RWPE2 (cell line): Measurements from ENCODE around the gene MLKL.

ENCODE experiments used
- ATAC-seq: fragments of 200-7000 bp; cut with Tn5 transposase; 3 replicates; pipeline ENCODE4 v1.9.1; 2021; ENCODE audit warnings: low read depth
- DNase-seq: peaks from one replicate; pipeline ENCODE4 v3.0.0-alpha.2; 2020; ENCODE audit warnings: low spot score
- H3K27ac ChIP-seq: fragments of 450-650 bp; 2 replicates; pipeline ENCODE4 v1.5.1; 2017; ENCODE audit warnings: mild to moderate bottlenecking; ENCODE audit not compliant: poor library complexity, severe bottlenecking
- H3K27me3 ChIP-seq: fragments of 250-450 bp; sonication (Bioruptor Pico); 2 replicates; pipeline ENCODE4 v1.5.1; 2021; ENCODE audit warnings: mild to moderate bottlenecking, moderate library complexity; ENCODE audit not compliant: insufficient read depth, poor library complexity, severe bottlenecking
- H3K36me3 ChIP-seq: fragments of 250-450 bp; sonication (Bioruptor Pico); 2 replicates; pipeline ENCODE4 v1.5.1; 2020; ENCODE audit warnings: low read depth, mild to moderate bottlenecking, moderate library complexity
- H3K4me1 ChIP-seq: fragments of 250-450 bp; sonication (Bioruptor Pico); 2 replicates; pipeline ENCODE4 v1.5.1; 2021; ENCODE audit warnings: mild to moderate bottlenecking, moderate library complexity; ENCODE audit not compliant: insufficient read depth, poor library complexity, severe bottlenecking
- H3K4me3 ChIP-seq: fragments of 250-450 bp; sonication (Bioruptor Pico); 2 replicates; pipeline ENCODE4 v1.5.1; 2021; ENCODE audit warnings: mild to moderate bottlenecking, moderate library complexity; ENCODE audit not compliant: severe bottlenecking
- H3K9me3 ChIP-seq: fragments of 250-450 bp; sonication (Bioruptor Pico); 2 replicates; pipeline ENCODE4 v1.5.1; 2021; ENCODE audit warnings: mild to moderate bottlenecking, moderate library complexity; ENCODE audit not compliant: severe bottlenecking
- TF ChIP-seq, protein P1 (sequence below): fragments of 450-650 bp; IDR thresholded peaks from one replicate; pipeline ENCODE4 v1.5.1; 2017; ENCODE audit warnings: mild to moderate bottlenecking, moderate library complexity; ENCODE audit not compliant: poor library complexity, severe bottlenecking

Gene MLKL

DNA sequence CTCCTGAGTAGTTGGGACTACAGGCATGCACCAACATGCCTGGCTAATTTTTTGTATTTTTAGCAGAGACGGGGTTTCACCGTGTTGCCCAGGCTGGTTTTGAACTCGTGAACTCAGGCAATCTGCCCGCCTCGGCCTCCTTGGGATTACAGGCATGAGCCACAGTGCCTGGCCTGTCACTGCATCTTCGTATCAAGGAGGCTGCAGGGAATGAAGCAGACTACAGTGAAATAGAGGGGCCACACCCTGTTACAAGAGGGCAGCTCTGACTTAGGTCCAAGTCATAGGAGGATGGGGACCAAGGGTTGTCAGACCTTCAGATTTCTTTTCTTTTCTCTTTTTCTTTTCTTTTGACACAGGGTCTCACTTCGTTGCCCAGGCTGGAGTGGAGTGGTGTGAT is 45.3 kb upstream of the MLKL start:
- no peak overlapping the region for H3K4me3 ChIP-seq
- ATAC-seq (no peak), DNase-seq (no peak)
- TF ChIP-seq, protein P1, sequence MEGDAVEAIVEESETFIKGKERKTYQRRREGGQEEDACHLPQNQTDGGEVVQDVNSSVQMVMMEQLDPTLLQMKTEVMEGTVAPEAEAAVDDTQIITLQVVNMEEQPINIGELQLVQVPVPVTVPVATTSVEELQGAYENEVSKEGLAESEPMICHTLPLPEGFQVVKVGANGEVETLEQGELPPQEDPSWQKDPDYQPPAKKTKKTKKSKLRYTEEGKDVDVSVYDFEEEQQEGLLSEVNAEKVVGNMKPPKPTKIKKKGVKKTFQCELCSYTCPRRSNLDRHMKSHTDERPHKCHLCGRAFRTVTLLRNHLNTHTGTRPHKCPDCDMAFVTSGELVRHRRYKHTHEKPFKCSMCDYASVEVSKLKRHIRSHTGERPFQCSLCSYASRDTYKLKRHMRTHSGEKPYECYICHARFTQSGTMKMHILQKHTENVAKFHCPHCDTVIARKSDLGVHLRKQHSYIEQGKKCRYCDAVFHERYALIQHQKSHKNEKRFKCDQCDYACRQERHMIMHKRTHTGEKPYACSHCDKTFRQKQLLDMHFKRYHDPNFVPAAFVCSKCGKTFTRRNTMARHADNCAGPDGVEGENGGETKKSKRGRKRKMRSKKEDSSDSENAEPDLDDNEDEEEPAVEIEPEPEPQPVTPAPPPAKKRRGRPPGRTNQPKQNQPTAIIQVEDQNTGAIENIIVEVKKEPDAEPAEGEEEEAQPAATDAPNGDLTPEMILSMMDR: no peak
- no peak overlapping the region for H3K27ac ChIP-seq
- no peaks in the 10 kb centered on the region for H3K27me3 ChIP-seq
- peaks cover 21% of the 10 kb centered on the region for H3K4me1 ChIP-seq
- no peaks in the 10 kb centered on the region for H3K9me3 ChIP-seq
- no peaks in the 10 kb centered on the region for H3K36me3 ChIP-seq

DNA sequence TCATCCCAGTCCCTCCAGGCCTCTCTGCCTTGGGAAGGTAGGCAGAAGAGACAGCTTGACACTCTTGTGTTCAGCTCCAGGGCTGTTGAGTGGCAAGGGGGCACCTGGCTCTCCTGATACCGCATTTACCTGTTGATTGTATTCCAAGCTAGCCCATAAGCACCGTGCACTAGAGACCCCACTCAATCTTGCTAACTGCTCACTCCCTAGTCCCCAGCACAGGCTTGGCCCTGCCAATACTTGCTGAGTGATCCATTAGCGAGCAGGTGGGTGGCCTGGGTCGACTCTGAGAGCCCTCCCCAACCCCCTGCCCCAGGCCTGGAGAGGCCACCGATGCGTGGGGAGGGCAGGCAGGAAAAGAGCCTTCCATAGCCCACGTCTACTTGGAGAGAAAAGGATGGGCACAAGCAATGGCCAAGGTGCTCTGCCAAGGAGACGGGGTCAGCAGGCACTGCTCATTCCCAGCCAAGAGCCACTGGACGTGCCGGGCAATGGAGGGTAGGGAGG is 44.5 kb upstream of the MLKL start:
- DNase-seq (no peak), ATAC-seq (no peak)
- TF ChIP-seq, protein P1: no peak
- no peaks in the 10 kb centered on the region for H3K9me3 ChIP-seq
- no peaks in the 10 kb centered on the region for H3K27me3 ChIP-seq
- no peaks in the 10 kb centered on the region for H3K36me3 ChIP-seq
- no peak overlapping the region for H3K4me3 ChIP-seq
- no peak overlapping the region for H3K27ac ChIP-seq
- peaks cover 25% of the 10 kb centered on the region for H3K4me1 ChIP-seq

DNA sequence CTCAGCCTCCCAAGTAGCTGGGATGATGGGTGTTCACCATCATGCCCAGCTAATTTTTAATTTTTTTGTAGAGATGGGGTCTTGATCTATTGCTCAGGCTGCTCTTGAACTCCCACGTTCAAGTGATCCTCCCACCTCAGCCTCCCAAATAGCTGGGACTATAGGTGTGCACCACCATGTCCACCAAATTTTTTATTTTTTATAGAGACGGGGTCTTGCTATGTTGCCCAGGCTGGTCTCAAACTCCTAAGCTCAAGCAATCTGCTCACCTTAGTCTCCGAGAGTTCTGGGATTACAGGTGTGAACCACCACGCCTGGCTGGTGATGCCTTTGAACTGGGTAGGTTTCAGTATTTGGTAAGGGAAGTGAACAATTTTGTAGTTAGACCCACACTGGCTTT is 43.9 kb upstream of the MLKL start:
- peaks cover 25% of the 10 kb centered on the region for H3K4me1 ChIP-seq
- no peak overlapping the region for H3K4me3 ChIP-seq
- TF ChIP-seq, protein P1: no peak
- peak overlapping the region; percentile 35 for H3K27ac ChIP-seq
- no peaks in the 10 kb centered on the region for H3K36me3 ChIP-seq
- no peaks in the 10 kb centered on the region for H3K9me3 ChIP-seq
- no peaks in the 10 kb centered on the region for H3K27me3 ChIP-seq
- DNase-seq (no peak), ATAC-seq (no peak)

DNA sequence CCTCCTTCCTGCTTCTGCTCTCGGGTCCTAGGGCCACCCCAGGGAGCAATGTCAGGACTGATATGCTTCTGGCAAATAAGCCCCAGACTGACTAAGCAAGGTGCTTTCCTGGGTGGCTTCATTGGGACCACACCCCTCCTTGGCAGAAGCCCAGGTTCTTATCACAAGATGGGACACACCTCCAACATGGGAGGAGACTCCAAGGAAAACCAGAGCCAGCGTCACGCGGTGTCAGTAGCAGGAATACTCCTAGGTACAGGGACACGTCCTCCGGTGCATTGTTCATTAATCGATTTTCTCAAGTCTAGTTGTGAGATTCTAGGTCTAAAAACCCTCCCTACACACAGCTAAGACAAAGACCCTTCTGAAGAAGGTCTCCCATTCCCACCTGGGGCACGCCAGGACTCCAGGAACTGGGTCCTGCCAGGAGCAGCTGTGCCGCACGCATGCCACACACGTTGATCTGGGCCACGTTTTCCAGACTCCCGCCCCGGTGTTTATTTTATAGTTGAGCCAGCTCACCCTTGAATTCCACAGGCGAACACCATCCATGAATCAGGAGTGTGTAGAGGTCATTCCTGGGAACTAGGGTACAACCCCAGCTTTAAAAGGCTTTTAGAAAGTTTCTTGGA is 43.1 kb upstream of the MLKL start:
- Histone ChIP-seq H3K4me1 (peaks cover 25% of the 10 kb centered on the region), H3K4me3 (no peak overlapping the region), H3K36me3 (no peaks in the 10 kb centered on the region), H3K27me3 (no peaks in the 10 kb centered on the region), H3K27ac (peak overlapping the region; percentile 35), H3K9me3 (no peaks in the 10 kb centered on the region)
- peak; percentile 76 for ATAC-seq
- TF ChIP-seq, protein P1: no peak
- peak; percentile 93 for DNase-seq

DNA sequence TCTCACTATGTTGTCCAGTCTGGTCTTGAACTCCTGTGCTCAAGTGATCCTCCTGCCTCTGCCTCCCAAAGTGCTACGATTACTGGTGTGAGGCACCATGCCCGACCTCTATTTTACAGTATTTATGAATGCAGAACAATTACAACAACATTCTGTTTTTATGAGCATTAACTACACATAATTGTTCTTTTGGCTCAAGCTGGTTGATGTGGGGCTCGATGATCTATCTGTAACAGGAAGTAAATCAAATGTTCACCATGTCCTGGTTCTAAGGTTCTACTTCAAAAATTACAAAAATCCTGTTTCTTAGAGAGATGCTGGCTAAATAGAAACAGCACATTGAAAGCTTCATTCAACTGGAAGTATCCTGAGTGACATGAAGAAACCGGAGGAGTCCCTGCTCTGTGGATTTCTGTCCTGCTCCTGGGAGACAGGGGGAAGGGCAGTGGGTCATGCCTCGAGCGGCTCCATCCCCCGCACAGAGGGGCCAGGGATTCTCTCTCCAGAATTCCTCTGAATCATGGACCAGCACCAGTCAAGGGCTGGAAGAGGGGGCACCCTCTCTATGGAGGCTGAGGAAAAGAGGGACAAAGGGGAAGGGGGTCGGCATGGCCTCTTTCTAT is 42.5 kb upstream of the MLKL start:
- DNase-seq: no peak
- TF ChIP-seq, protein P1: no peak
- H3K27ac ChIP-seq: peak overlapping the region; percentile 35

More for the DNA sequence above, 42.5 kb upstream of the MLKL start:
- H3K9me3 ChIP-seq: no peaks in the 10 kb centered on the region
- H3K4me1 ChIP-seq: peaks cover 26% of the 10 kb centered on the region
- no peak; the same call in 2 of the 3 replicates for ATAC-seq
- H3K4me3 ChIP-seq: no peak overlapping the region
- H3K36me3 ChIP-seq: no peaks in the 10 kb centered on the region
- no peaks in the 10 kb centered on the region for H3K27me3 ChIP-seq
